Endothelial cell of umbilical vein (primary cell): ENCODE results near the gene CDK15.

Source experiments
- CTCF ChIP-seq, 2 donors: IDR thresholded peaks; 1 replicate in 1 of 2; 2 replicates in 1 of 2; pipeline ENCODE4 v1.5.1; 2011; ENCODE audit warnings: low read length in 2 of 2, mild to moderate bottlenecking in 2 of 2, moderate library complexity in 2 of 2, control low read depth in 1 of 2, inconsistent platforms in 1 of 2, low read depth in 1 of 2; ENCODE audit not compliant: insufficient read depth in 1 of 2; ENCODE audit errors: extremely low read depth in 1 of 2
- EZH2 ChIP-seq: IDR thresholded peaks from 2 replicates; pipeline ENCODE4 v1.6.1; 2012; ENCODE audit warnings: borderline replicate concordance, low read depth, mild to moderate bottlenecking, moderate library complexity, low read length, inconsistent platforms; ENCODE audit not compliant: severe bottlenecking
- POLR2A ChIP-seq: IDR thresholded peaks from 2 replicates; pipeline ENCODE4 v1.6.1; 2012; ENCODE audit warnings: low read depth, mild to moderate bottlenecking, control low read depth, low read length
- POLR2AphosphoS5 ChIP-seq: IDR thresholded peaks from 2 replicates; pipeline ENCODE4 v1.6.1; 2012; ENCODE audit warnings: low read depth, mild to moderate bottlenecking, control low read depth, low read length, moderate library complexity; ENCODE audit not compliant: insufficient read depth

GRCh38 chr2:201769666-201770373, 36.5 kb upstream of the CDK15 start:
- no peak for TF ChIP-seq CTCF (IDR thresholded peaks at IDR 0.05; ENCODE audit: extremely low read depth in 1 of 2, insufficient read depth in 1 of 2, low read depth in 1 of 2, low read length in 2 of 2)
- TF ChIP-seq EZH2 = no peak
- no peak for TF ChIP-seq POLR2AphosphoS5
- no peak for TF ChIP-seq POLR2A
